IMR-90 (cell line): Measurements from ENCODE around the gene PARPBP. TPM values are rescaled to one million over a fixed set of nuclear protein-coding genes. Genes with fewer than 3 reads are reported as not detected.
"Not testable (repeated sequence)": the region's sequence is repeated elsewhere in the genome, so short reads cannot be mapped to it uniquely, and the experiment has no call there.

Source experiments
- ATAC-seq: fragments of 200-7000 bp; cut with Tn5 transposase; 2 replicates; pipeline ENCODE4 v1.9.1; 2020; ENCODE audit warnings: low read depth, mild to moderate bottlenecking, moderate library complexity
- BruUV-seq: library from RNA; stranded (reverse); fragments of 400-500 nt; replicated peaks from 2 replicates; lab custom pipeline; 2021; lab: Mats Ljungman, UMichigan
- CTCF ChIA-PET: fragments of 300-600 bp; formaldehyde crosslinking; extraction: SDS; loops from one replicate; lab custom pipeline; 2021; ENCODE audit warnings: antibody characterized with exemption; lab: Yijun Ruan, JAX
- POLR2A ChIA-PET: fragments of 300-600 bp; sonication (Branson Sonifier 250); formaldehyde crosslinking; loops from one replicate; lab custom pipeline; 2022; ENCODE audit warnings: antibody characterized with exemption; ENCODE audit not compliant: unreplicated experiment; lab: Charles Lee
- DNase-seq: peaks from one replicate; pipeline ENCODE4 v3.0.0; 2013
- H2AFZ ChIP-seq: replicated peaks from 2 replicates; pipeline ENCODE3; 2013; ENCODE audit warnings: low read length, mild to moderate bottlenecking; ENCODE audit not compliant: poor library complexity
- H2AK5ac ChIP-seq: 2 replicates; pipeline ENCODE4 v1.6.1; 2013; ENCODE audit warnings: low read depth, low read length, inconsistent platforms
- H2AK9ac ChIP-seq: replicated peaks from 2 replicates; pipeline ENCODE3; 2013; ENCODE audit warnings: mild to moderate bottlenecking, low read depth, low read length, moderate library complexity; ENCODE audit not compliant: poor library complexity
- H2BK120ac ChIP-seq: 2 replicates; pipeline ENCODE4 v1.6.1; 2013; ENCODE audit warnings: low read depth, low read length, inconsistent platforms
- H2BK15ac ChIP-seq: 3 replicates; pipeline ENCODE4 v1.6.1; 2013; ENCODE audit warnings: low read depth, low read length, inconsistent platforms
- H2BK20ac ChIP-seq: 2 replicates; pipeline ENCODE4 v1.6.1; 2013; ENCODE audit warnings: low read depth, mild to moderate bottlenecking, inconsistent platforms, low read length, moderate library complexity
- H2BK5ac ChIP-seq: 2 replicates; pipeline ENCODE4 v1.6.1; 2013; ENCODE audit warnings: mild to moderate bottlenecking, low read depth, low read length, inconsistent platforms; ENCODE audit not compliant: poor library complexity, severe bottlenecking
- H3K14ac ChIP-seq: replicated peaks from 2 replicates; pipeline ENCODE4 v1.6.1; 2013; ENCODE audit warnings: low read depth, low read length, inconsistent platforms
- H3K18ac ChIP-seq: 2 replicates; pipeline ENCODE4 v1.6.1; 2013; ENCODE audit warnings: low read depth, low read length, control low read depth
- H3K23ac ChIP-seq: 2 replicates; pipeline ENCODE4 v1.6.1; 2013; ENCODE audit warnings: low read depth, low read length, inconsistent platforms
- H3K27ac ChIP-seq: 2 replicates; pipeline ENCODE4 v1.5.1; 2013; ENCODE audit warnings: mild to moderate bottlenecking, control low read depth, low read length; ENCODE audit not compliant: insufficient read depth
- H3K27me3 ChIP-seq: 2 replicates; pipeline ENCODE4 v1.6.1; 2013; ENCODE audit warnings: low read length; ENCODE audit not compliant: control insufficient read depth, insufficient read depth
- H3K36me3 ChIP-seq: 2 replicates; pipeline ENCODE4 v1.6.1; 2013; ENCODE audit warnings: low read length, mixed read lengths; ENCODE audit not compliant: control insufficient read depth, insufficient read depth
- H3K4ac ChIP-seq: 2 replicates; pipeline ENCODE4 v1.6.1; 2013; ENCODE audit warnings: low read depth, low read length, inconsistent platforms
- H3K4me1 ChIP-seq: 2 replicates; pipeline ENCODE4 v1.6.1; 2013; ENCODE audit warnings: low read length, mixed read lengths; ENCODE audit not compliant: control insufficient read depth, insufficient read depth
- H3K4me2 ChIP-seq: 2 replicates; pipeline ENCODE4 v1.6.1; 2013; ENCODE audit warnings: low read depth, mild to moderate bottlenecking, control low read depth, low read length, moderate library complexity
- H3K4me3 ChIP-seq: 2 replicates; pipeline ENCODE4 v1.5.1; 2013; ENCODE audit warnings: low read depth, mild to moderate bottlenecking, control low read depth, low read length, moderate library complexity; ENCODE audit not compliant: insufficient read depth
- H3K56ac ChIP-seq: 2 replicates; pipeline ENCODE4 v1.6.1; 2013; ENCODE audit warnings: low read length, inconsistent platforms; ENCODE audit not compliant: insufficient read depth; ENCODE audit errors: extremely low read depth
- H3K79me1 ChIP-seq, 2 experiments: 2 replicates each; pipeline ENCODE4 v1.6.1; 2013; ENCODE audit warnings: low read length in 2 of 2, inconsistent platforms in 1 of 2, low read depth in 1 of 2
- H3K9ac ChIP-seq: 2 replicates; pipeline ENCODE4 v1.6.1; 2013; ENCODE audit warnings: low read depth, low read length, control low read depth
- H3K9me1 ChIP-seq: 2 replicates; pipeline ENCODE4 v1.6.1; 2013; ENCODE audit warnings: low read length, inconsistent platforms; ENCODE audit not compliant: insufficient read depth
- H3K9me3 ChIP-seq: 2 replicates; pipeline ENCODE4 v1.6.1; 2013; ENCODE audit warnings: low read length; ENCODE audit not compliant: control insufficient read depth, insufficient read depth
- H4K20me1 ChIP-seq: 2 replicates; pipeline ENCODE4 v1.6.1; 2013; ENCODE audit warnings: low read length, inconsistent platforms; ENCODE audit not compliant: insufficient read depth
- H4K5ac ChIP-seq: 2 replicates; pipeline ENCODE4 v1.6.1; 2013; ENCODE audit warnings: mild to moderate bottlenecking, low read depth, low read length, control low read depth
- H4K8ac ChIP-seq, 2 experiments: 2 replicates each; pipeline ENCODE4 v1.6.1; 2013; ENCODE audit warnings: low read depth in 2 of 2, low read length in 2 of 2, control low read depth in 1 of 2, inconsistent platforms in 1 of 2
- H4K91ac ChIP-seq: 2 replicates; pipeline ENCODE4 v1.6.1; 2013; ENCODE audit warnings: low read depth, low read length, inconsistent platforms; ENCODE audit not compliant: insufficient read depth
- BHLHE40 ChIP-seq: fragments of 150-350 bp; IDR thresholded peaks from 2 replicates; pipeline ENCODE4 v1.6.1; 2016; ENCODE audit warnings: mild to moderate bottlenecking, low read depth, low read length
- CEBPB ChIP-seq: IDR thresholded peaks from 2 replicates; pipeline ENCODE4 v1.6.1; 2012; ENCODE audit warnings: low read depth, low read length, improper control_type of control experiment
- ELK1 ChIP-seq: fragments of 150-350 bp; IDR thresholded peaks from 2 replicates; pipeline ENCODE4 v1.6.1; 2016; ENCODE audit warnings: low read depth, mild to moderate bottlenecking, low read length, moderate library complexity, borderline replicate concordance
- MAZ ChIP-seq: IDR thresholded peaks from 2 replicates; pipeline ENCODE4 v1.6.1; 2012; ENCODE audit warnings: low read depth, mild to moderate bottlenecking, low read length, improper control_type of control experiment, moderate library complexity, borderline replicate concordance
- NFE2L2 ChIP-seq: fragments of 150-350 bp; IDR thresholded peaks from 2 replicates; pipeline ENCODE4 v1.6.1; 2016; ENCODE audit warnings: low read depth, mild to moderate bottlenecking, low read length
- RFX5 ChIP-seq: IDR thresholded peaks from 2 replicates; pipeline ENCODE4 v1.8.0; 2012; ENCODE audit warnings: low read depth, mild to moderate bottlenecking, low read length, moderate library complexity
- SMC3 ChIP-seq: fragments of 150-350 bp; IDR thresholded peaks from 2 replicates; pipeline ENCODE4 v1.6.1; 2016; ENCODE audit warnings: low read depth, mild to moderate bottlenecking, antibody characterized with exemption, low read length, moderate library complexity
- WGBS, 2 experiments: methylation state at CpG; one replicate each; pipeline versions ENCODE4 v1.1.5 to v1.1.7; 2013; ENCODE audit warnings: missing lambda C conversion rate in 2 of 2; ENCODE audit not compliant: insufficient read length in 1 of 2; ENCODE audit errors: extremely low coverage in 2 of 2; 5-methylcytosine and 5-hydroxymethylcytosine counted together
- dilution Hi-C: fragments of 300-500 bp; cut with HindIII; formaldehyde crosslinking; loops from one replicate; pipeline ENCODE4 v1.14.3; 2018; ENCODE audit warnings: low sequenced_read_pairs; ENCODE audit not compliant: unreplicated experiment
- in situ Hi-C: fragments of 300-500 bp; cut with MboI; formaldehyde crosslinking; loops from 3 replicates; pipeline ENCODE4 v1.14.3; 2019; ENCODE audit warnings: low sequenced_read_pairs, inconsistent platforms, mixed read lengths
- intact Hi-C: fragments of 100-400 bp; cut with micrococcal nuclease; formaldehyde crosslinking; loops from 2 replicates; pipeline ENCODE4 v1.10.0; 2022
- polyA plus RNA-seq, 3 experiments: library from polyadenylated mRNA; depleted of rRNA; stranded (reverse); fragments of >200 nt; gene quantifications; 2 replicates each; pipeline ENCODE4 v1.2.3, GENCODE V29; 2012; ENCODE audit warnings: low replicate concordance in 1 of 3
- total RNA-seq: library from RNA; depleted of rRNA; stranded (reverse); fragments of >200 nt; gene quantifications from 2 replicates; pipeline ENCODE4 v1.2.3, GENCODE V29; 2012

The PARPBP gene
- total and polyA plus RNA-seq, 2 of the 4 experiments (the other 2 are of a cell fraction), result 4.8 to 7.2 TPM

GRCh38 chr12:102119674-102120563, at the start of gene PARPBP, which contains the start of gene NUP37 (continued):
- TF ChIP-seq ELK1 (no peak), SMC3 (0 out of 2 replicates have a peak, but pooled peaks have one; percentile 7), BHLHE40 (no peak), NFE2L2 (no peak), RFX5 (no peak), MAZ (peak; percentile 82), CEBPB (no peak)

- DNase-seq, CTCF ChIA-PET, H2BK120ac ChIP-seq, H2AFZ ChIP-seq, POLR2A ChIA-PET, H4K8ac ChIP-seq, H3K23ac ChIP-seq, H2BK20ac ChIP-seq, H3K4me3 ChIP-seq, H3K27me3 ChIP-seq, H2AK5ac ChIP-seq, H3K4me2 ChIP-seq, H3K36me3 ChIP-seq, H3K4me1 ChIP-seq, H2BK15ac ChIP-seq, H3K79me1 ChIP-seq, H3K9me3 ChIP-seq, H3K14ac ChIP-seq, H3K9me1 ChIP-seq, H4K20me1 ChIP-seq, H3K4ac ChIP-seq, in situ Hi-C loops, H4K91ac ChIP-seq, H4K5ac ChIP-seq, BruUV-seq, intact Hi-C loops, H2AK9ac ChIP-seq, H3K56ac ChIP-seq, ATAC-seq, H3K18ac ChIP-seq, H3K9ac ChIP-seq, H2BK5ac ChIP-seq, H3K27ac ChIP-seq, dilution Hi-C loops: not testable (repeated sequence)
- 100% methylated on average over 2 of the region's 7 CpGs; no CpG with 5 or more reads in 1 of the 2 experiments for WGBS, 2 experiments
These were observed 47.9 kb upstream of the PARPBP start for GRCh38 chr12:102072092-102072491.
